HG03342 (cell line): ENCODE results near the gene STXBP6.
A peak's percentile ranks its signal among the peaks of the same experiment; 100 is the strongest.
"Not testable (repeated sequence)": the region's sequence is repeated elsewhere in the genome, so short reads cannot be mapped to it uniquely, and the experiment has no call there.

Experiments
- ATAC-seq: cut with Tn5 transposase; IDR thresholded peaks from one replicate; pipeline ENCODE4 v1.9.1; 2021; ENCODE audit warnings: mild to moderate bottlenecking, moderate library complexity; ENCODE audit not compliant: unreplicated experiment

Gene STXBP6

DNA sequence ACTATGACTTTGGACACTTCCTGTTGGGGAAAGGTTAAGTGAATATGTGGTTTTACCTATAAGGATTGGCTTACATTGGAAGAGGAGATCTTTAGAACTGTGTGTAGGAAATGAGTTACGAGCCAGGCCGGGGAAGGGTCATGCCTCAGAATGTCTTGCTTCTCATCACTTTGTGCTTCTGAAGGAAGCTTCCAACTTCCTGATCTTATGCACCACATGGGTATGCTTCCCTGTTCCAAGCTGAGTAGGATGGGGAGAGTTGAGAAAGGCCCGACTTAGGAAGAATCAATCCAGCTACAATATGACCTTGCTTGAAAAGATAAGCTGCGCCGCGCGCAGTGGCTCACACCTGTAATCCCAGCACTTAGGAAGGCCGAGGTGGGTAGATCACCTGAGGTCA, 59.9 kb downstream of the STXBP6 start:
- ATAC-seq, result no peak

- no peak for ATAC-seq
Measured at GRCh38 chr14:24988760-24989159, 61.2 kb downstream of the STXBP6 start.

DNA sequence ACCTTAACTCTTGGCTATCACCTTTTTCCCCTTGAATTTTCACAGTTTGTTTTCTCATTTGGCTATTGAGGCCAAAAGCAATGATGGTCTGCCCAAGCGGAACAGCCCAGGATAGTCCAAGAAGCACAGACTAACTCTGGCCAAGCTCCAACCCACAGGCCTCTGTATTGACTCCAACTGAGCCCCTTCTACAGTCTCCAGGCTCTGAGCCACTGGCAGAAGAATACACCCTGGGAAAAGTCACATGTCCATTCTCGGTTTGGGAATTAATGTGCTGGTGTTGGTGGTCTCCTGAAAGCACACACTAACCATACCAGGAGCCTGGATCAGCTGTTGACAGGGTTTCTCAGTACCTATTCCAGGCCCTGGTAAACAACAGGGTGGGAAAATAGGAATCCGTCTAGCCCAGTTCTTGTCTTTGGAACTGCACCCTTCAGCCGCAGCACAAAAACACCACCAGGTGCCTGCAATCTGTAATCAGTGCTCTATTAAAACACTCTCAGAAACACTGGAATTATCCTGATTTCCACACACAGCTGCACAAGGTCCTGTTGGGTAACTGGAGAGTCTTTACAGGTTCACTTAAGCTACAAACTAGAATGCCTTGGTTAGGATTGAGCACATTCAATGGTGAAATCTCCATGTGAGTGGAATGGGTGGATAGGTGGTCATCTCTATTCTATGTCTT, 63.6 kb downstream of the STXBP6 start:
- no peak for ATAC-seq

DNA sequence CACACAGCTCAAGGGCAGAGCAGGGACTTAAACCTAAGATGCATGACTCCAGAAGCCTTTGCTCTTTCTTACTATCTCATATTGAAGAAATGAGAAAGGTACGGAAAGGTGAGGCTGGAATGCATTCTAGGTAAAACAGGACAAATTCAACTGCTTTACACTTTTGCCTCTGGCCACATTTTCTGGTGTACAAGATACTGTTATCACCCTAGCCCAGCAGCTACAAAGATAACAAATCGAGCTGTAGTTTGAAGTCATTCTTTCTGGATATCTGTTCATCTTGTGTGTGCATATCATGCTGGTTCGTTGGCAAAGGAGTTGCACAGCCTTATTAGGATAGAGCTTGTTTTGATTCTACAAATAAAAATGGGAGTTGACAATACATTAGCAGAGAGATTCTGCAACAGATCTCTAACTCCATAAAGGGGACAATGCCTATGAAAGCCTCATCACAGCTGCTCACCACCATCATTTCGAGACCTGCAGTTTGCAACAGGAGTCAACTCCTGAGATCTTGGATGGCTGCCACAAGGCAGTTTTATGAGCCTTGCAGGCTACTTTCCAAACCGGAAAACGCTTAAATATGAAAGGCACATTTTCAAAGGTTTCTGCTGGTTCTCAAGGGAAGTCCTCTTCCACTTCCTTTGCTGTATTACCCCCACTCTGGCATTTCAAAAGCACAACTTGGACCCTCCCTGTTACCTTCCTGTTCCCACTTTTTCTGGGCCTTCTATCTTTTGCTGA, 64.9 kb downstream of the STXBP6 start:
- ATAC-seq, result no peak

- ATAC-seq, result no peak
Measured at GRCh38 chr14:24982472-24983155, 67.3 kb downstream of the STXBP6 start.

DNA sequence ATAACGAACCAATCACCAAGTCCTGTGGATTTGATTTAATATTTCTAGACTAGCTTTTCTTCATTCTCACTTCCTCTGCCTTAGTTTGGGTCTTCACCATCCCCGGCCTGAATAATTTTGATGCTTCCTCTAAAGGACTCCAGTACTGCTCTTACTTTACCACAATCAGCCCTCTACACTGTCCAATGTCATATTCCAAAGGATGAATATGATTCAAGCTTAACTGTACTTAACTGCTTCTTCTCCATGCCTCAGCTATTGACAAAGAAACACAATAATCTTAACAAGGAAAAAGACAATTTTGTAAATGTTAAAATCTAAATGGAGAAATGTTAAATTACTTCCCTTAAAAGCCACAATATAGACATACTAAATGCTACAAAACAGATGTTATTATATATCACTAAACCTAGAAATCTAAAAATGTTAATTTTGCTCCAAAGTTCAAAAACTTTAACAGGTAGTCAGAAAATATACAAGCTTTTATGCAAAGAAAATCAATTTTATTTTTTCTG, 70.2 kb downstream of the STXBP6 start:
- peak; percentile 44 for ATAC-seq

DNA sequence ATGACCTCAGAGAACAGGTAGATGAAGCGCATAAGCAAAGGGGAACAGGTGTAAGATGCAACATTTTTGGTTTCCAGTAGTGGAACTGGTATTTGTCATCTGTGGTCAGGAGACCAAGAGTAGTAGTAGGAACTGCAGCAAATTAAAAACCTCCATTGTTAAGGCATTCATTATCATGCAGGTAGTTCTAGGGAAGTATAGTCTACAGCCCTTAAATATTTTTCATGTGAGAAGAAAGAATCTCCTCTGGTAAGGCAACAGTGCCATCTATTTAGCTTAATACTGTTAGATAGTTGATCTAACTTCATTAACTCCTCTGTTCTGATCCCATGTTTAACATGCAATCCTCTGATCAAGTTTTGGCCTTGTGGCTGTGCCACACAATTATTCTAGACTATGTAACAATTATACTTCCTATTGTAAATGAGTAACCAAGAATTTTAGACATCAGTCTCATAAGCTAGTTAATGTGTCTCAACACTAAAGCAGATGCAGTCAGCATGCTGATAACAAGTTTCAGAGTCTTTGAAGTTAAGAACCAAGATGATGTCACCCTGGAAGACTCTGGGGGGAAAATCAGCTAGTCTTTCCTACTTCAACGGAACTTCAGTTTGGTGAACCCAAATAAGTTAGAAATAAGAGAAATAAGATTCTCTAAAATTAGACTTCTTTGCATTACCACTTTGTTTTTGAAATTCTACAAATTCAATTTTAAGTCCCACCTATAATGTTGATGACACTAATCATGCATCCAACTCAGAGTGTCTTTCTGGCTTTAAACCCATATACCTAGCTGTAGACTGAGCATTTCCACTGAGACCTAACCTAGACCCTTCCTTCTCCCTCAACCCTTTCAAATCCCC, 70.9 kb downstream of the STXBP6 start:
- peak; percentile 78 for ATAC-seq

GRCh38 chr14:24976602-24977001, 73.3 kb downstream of the STXBP6 start:
- ATAC-seq, result no peak

GRCh38 chr14:24975393-24975792, 74.6 kb downstream of the STXBP6 start:
- ATAC-seq, result no peak

- ATAC-seq, result no peak
Measured at GRCh38 chr14:24974591-24975374, 75.2 kb downstream of the STXBP6 start.

GRCh38 chr14:24972844-24973243, 77.1 kb downstream of the STXBP6 start:
- no peak for ATAC-seq

DNA sequence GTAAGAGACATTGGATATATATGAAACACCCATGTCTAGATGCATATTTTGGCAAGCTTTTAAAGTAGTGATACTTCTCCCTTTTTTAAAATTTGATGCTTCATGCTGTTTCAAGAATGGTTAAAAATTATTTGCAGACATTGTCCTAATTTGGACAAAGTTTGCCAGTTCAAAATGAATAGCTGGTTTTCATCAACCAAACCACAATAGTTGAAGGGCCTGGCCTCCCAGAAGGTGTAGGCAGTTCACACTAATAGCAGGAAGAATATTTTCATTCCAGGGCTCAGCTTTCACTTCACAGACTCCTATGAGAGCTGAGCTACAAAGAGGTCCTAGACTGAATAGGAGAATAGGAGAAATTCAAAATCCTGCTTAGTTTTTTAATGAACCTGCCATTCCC, 78.7 kb downstream of the STXBP6 start:
- ATAC-seq, result no peak

- ATAC-seq, result no peak
Measured at GRCh38 chr14:24966579-24966964, 83.4 kb downstream of the STXBP6 start.

DNA sequence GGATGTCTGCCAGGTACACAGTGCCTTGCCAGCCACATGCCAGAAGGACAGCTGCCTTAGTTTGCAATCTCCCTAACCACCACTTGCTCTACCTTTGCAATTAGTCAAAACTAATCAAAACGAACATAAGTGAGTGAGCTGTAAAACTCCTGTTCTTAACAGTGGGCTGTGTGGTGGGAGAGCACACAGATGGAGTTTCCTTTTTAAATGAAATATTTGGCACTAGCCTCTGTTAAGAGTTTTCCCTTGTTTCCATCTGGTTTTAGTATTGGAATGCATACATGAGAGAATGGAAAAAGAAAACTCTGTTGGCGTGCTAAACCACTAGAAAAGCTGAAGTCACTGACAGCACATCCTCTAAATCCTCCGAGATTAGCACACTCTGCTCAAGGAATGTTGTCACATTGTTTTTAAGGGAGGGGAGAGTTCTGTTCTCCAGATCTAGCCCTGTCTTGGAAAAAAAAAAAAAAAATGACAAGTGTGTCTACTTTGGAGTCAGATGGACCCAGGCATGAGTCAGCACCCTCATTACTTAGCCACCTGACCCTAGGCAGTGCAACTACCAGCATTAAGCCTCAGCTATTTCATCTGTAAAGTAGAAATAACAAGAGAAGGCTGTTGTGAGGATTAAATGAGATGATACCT, 83.9 kb downstream of the STXBP6 start:
- no peak for ATAC-seq

- ATAC-seq, result no peak
Measured at GRCh38 chr14:24965578-24965933, 84.4 kb downstream of the STXBP6 start.

DNA sequence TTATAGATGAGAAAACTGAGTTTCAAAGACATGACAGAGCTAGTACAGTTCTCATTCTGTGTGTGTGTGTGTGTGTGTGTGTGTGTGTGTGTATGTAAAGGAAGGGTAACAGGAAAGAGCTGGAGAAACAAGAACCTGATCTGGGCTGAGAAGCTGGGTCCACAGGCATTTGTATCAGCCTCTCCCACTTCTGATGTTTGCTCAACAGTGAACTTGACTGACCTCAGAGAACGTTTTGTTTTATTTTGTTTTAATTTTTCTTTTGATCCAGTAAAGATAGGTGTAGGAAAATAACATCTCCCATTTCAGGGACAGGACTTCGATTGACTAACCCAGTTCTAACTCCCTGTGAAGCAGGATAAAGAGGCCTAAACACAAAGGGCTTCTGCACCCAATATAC, 85.4 kb downstream of the STXBP6 start:
- no peak for ATAC-seq

DNA sequence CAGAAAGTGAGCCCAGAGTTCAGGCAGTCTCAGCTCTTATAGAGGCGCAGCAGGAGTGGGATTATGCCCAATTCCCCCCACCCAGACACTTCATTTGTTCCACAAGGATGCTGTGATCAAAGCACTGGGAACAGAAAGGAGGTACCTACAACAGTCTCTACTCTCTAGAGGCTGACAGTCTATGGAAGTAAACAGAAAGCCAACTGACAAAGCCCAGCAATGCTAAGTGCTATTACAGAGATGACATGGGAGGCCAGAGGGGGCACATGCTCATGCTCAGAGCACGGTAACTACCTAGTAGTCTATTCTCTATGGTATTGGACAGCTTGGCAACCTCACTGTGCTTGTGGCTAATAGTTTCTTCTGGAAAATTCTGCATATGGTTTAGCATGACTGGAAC, 85.9 kb downstream of the STXBP6 start:
- ATAC-seq, result no peak

DNA sequence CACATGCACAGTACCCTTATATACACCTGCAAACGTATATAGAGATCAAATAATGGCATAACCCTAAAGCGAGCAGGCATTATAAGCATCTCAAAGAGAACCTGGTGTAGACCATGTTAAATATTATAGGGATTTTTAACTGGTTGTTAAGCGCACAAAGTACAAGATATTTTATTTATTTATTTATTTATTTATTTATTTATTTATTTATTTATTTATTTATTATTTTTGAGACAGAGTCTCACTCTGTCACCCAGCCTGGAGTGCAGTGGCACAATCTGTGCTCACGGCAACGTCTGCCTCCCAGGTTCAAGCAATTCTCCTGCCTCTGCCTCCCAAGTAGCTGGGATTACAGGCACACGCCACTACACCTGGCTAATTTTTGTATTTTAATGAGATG, 87.8 kb downstream of the STXBP6 start:
- ATAC-seq, result not testable (repeated sequence)

DNA sequence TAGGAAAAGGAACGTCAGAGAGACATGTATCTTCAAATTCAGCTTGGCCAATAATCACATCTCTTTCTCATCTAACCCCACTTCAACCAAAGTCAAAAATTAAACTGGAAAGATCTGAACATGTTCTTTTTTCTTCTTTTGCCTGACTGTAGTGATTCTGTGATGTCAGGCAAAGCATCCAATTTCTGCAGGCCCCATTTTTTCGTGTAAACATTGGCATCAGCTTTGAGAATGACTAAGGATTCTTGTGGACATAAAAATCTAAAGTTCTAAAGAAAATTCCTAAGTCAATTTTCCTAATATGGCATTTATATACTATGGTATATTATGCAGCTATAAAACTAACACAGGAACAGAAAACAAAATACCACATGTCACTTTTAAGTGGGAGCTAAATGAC, 89.1 kb downstream of the STXBP6 start:
- no peak for ATAC-seq
